Stomach (tissue), 4 donors: ENCODE results near the gene MED13L.

ENCODE experiments used
- CTCF ChIP-seq, 7 experiments: fragments of 450-650 bp in 4 of 7; fragments of 200-600 bp in 3 of 7; sonication (generic) in 3 of 7; IDR thresholded peaks; one replicate each; pipeline ENCODE4 v1.5.1; 2016 to 2019; ENCODE audit warnings: antibody characterized with exemption in 7 of 7, control low read depth in 2 of 7, mild to moderate bottlenecking in 1 of 7
- EP300 ChIP-seq: sonication (generic); formaldehyde crosslinking; IDR thresholded peaks from one replicate; pipeline ENCODE4 v1.6.1; 2017; ENCODE audit warnings: antibody characterized with exemption

- TF ChIP-seq CTCF (IDR thresholded peaks at IDR 0.05) (no peak), EP300 (no peak)
These were observed 116.5 kb downstream of the MED13L start for GRCh38 chr12:116160883-116161458.
